Heart right ventricle (tissue), 16 donors: Measurements from ENCODE around the gene CRTC3. TPM values are rescaled to one million over a fixed set of nuclear protein-coding genes. Genes with fewer than 3 reads are reported as not detected.

Experiments used
- ATAC-seq, 8 donors: fragments of 200-7000 bp; cut with Tn5 transposase; one replicate each; pipeline ENCODE4 v1.9.1; 2020; ENCODE audit warnings: mild to moderate bottlenecking in 8 of 8, moderate library complexity in 8 of 8, moderate number of reproducible peaks in 1 of 8
- DNase-seq, 2 donors: peaks; one replicate each; pipeline ENCODE4 v3.0.0-alpha.2; 2020
- H3K27ac ChIP-seq, 10 donors: fragments of 200-600 bp; sonication (generic) in 2 of 10; one replicate each; pipeline versions ENCODE4 v1.5.0 to v1.8.0; 2020 to 2022; ENCODE audit warnings: mild to moderate bottlenecking in 3 of 10
- H3K27me3 ChIP-seq, 7 donors: fragments of 200-600 bp; one replicate each; pipeline ENCODE4 v1.8.0; 2021 to 2022; ENCODE audit warnings: mild to moderate bottlenecking in 2 of 7
- H3K36me3 ChIP-seq, 9 donors: fragments of 200-600 bp; sonication (generic) in 1 of 9; one replicate each; pipeline versions ENCODE4 v1.5.0 to v1.8.0; 2020 to 2022; ENCODE audit warnings: mild to moderate bottlenecking in 2 of 9
- H3K4me1 ChIP-seq, 9 donors: fragments of 200-600 bp; sonication (generic) in 1 of 9; one replicate each; pipeline versions ENCODE4 v1.5.0 to v1.8.0; 2020 to 2022; ENCODE audit warnings: mild to moderate bottlenecking in 4 of 9
- H3K4me3 ChIP-seq, 10 donors: fragments of 200-600 bp; sonication (generic) in 2 of 10; one replicate each; pipeline versions ENCODE4 v1.5.0 to v1.8.0; 2020 to 2022; ENCODE audit warnings: mild to moderate bottlenecking in 7 of 10, moderate library complexity in 2 of 10
- H3K9me3 ChIP-seq, 11 donors: fragments of 200-600 bp in 10 of 11; sonication (generic) in 2 of 11; one replicate each; pipeline versions ENCODE4 v1.5.0 to v1.8.0; 2013 to 2022; ENCODE audit warnings: mild to moderate bottlenecking in 2 of 11, control low read depth in 1 of 11, moderate library complexity in 1 of 11
- WGBS, 2 donors: extraction: QIAGEN DNeasy Blood & Tissue Kit; methylation state at CpG; one replicate each; pipeline ENCODE4 v1.1.7; 2013; ENCODE audit warnings: inconsistent platforms in 1 of 2; 5-methylcytosine and 5-hydroxymethylcytosine counted together
- intact Hi-C, 10 donors: fragments of 100-400 bp; cut with DNase I; formaldehyde crosslinking; loops; one replicate each; pipeline versions ENCODE4 v1.11.1 to v1.14.2; 2022
- polyA plus RNA-seq, 2 donors: library from polyadenylated mRNA; stranded (reverse); fragments of 200-250 nt; gene quantifications; one replicate each; pipeline ENCODE4 v1.2.3, GENCODE V29; 2013
- total RNA-seq, 10 donors: library from RNA; stranded (reverse); fragmentation: NEBNext Ultra II Directional in 3 of 10; extraction: Animal tissue kit (Norgen Biotek cat#: 25700) in 3 of 10; gene quantifications; one replicate each; pipeline versions ENCODE4 v1.2.1 to v1.2.4, GENCODE V29; 2021 to 2023
- TF ChIP-seq, protein P1 (sequence below), 9 donors: fragments of 200-600 bp; sonication (generic) in 2 of 9; IDR thresholded peaks; one replicate each; pipeline versions ENCODE4 v1.5.0 to v1.8.0; 2021 to 2022; ENCODE audit warnings: antibody characterized with exemption in 9 of 9, mild to moderate bottlenecking in 5 of 9, moderate library complexity in 1 of 9
- donor health status: Arrhythmogenic right ventricular cardiomyopathy.
- donor health status: ischemic (EF 13 %, LVEDD 7.1; RV severe dilation, severe dysfunction).
- donor health status: healthy with polysubstance abuse.
- donor health status: DM: no; HTN: yes; CAD: no.
- donor health status: DM: no; HTN: no; CAD: no.
- donor health status: ischemic (EF 25% LVEDD 6.9; RV normal size, moderate dysfunction).
- donor health status: ischemic (EF 25% LVEDD 5.7; RV mildly dilated, moderate dysfunction).
- donor health status: healthy.
- donor health status: DM: yes; HTN: yes; CAD: no.
- donor health status: Ischemic cardiomyopathy.
- donor health status: ischemic (EF 35%, LVEDD 5.7; RV mildly dilated, moderate dysfunction).
- donor health status: nonischemic (EF 11% LVEDD 7.7; RV severe dilation, severe dysfunction).
- donor health status: DM: yes; HTN: yes; CAD: no.
- donor health status: PGD.
- donor health status: ischemic (EF 29% LVEDD 5.4; RV normal size, mild dysfunction).
- donor health status: nonischemic (EF 23%, LVEDD 6.1; RV moderate dilation, normal function).

CRTC3 gene
- total and polyA plus RNA-seq, 12 donors: 11.5 to 34.9 (median 28.3) TPM

DNA sequence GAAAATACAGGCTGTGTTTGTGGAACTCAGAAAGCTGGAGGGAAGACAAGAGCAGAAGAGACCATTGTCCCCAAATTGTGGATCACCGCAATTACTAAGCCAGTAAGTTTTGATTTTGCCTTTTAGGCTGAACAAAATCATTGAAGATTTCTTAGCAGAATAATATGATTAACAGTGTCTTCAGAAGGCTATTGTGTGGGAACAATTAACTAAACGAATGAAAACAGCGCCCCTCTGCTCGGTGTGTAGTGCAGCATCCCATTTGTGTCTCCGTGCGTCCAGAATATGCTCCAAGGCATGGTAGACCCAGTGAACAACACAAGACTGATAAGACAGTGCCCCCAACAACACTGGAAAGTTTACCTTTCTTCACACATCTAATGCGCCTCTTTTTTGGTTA, 71.2 kb downstream of the CRTC3 start:
- DNase-seq (no peak), ATAC-seq (no peak)
- Histone ChIP-seq H3K27ac (no peak overlapping the region), H3K4me3 (no peak overlapping the region), H3K36me3 (peaks cover 0 to 73% (median 9%) of the 10 kb centered on the region in 9 donors), H3K27me3 (no peaks in the 10 kb centered on the region), H3K4me1 (peaks cover 0 to 35% (median 23%) of the 10 kb centered on the region in 9 donors), H3K9me3 (no peaks in the 10 kb centered on the region)
- WGBS, 2 donors: 93 to 97% methylated on average over 7 of the region's 7 CpGs
- TF ChIP-seq, protein P1, sequence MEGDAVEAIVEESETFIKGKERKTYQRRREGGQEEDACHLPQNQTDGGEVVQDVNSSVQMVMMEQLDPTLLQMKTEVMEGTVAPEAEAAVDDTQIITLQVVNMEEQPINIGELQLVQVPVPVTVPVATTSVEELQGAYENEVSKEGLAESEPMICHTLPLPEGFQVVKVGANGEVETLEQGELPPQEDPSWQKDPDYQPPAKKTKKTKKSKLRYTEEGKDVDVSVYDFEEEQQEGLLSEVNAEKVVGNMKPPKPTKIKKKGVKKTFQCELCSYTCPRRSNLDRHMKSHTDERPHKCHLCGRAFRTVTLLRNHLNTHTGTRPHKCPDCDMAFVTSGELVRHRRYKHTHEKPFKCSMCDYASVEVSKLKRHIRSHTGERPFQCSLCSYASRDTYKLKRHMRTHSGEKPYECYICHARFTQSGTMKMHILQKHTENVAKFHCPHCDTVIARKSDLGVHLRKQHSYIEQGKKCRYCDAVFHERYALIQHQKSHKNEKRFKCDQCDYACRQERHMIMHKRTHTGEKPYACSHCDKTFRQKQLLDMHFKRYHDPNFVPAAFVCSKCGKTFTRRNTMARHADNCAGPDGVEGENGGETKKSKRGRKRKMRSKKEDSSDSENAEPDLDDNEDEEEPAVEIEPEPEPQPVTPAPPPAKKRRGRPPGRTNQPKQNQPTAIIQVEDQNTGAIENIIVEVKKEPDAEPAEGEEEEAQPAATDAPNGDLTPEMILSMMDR (IDR thresholded peaks at IDR 0.05): no peak
- intact Hi-C loops: loop anchor here in 5 of 10 donors (5.0 to 10.0 kb wide), 5 partner anchors 74 to 284 kb away; partner anchors contain the start of gene CRTC3 (in 1 of the 5)

DNA sequence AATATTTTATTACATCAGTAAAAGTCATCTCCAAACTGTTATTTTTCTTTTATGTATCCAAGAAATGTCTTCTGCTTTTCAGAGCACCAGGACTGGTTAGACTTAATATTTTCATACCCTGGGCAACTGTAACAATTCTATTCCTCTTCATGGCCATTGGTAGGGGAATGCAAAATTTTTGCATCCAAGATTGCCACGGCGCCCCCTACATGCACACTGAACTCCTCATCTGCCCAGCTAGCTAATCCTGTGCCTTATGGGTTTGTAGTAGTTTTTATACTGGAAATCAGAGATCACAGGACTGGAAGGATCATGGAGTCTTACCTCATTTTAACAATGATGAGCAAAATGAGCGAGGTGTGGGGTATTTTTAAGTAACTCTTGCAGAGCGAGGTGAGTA, 74.2 kb downstream of the CRTC3 start:
- Histone ChIP-seq H3K9me3 (no peaks in the 10 kb centered on the region), H3K27ac (no peak overlapping the region), H3K27me3 (no peaks in the 10 kb centered on the region), H3K4me1 (peaks cover 0 to 12% (median 2%) of the 10 kb centered on the region in 9 donors), H3K36me3 (peaks cover 0 to 93% (median 9%) of the 10 kb centered on the region in 9 donors), H3K4me3 (no peak overlapping the region)
- TF ChIP-seq, protein P1 (IDR thresholded peaks at IDR 0.05): peak in 8 of 9 donors; percentile 11 to 62 (median 51)
- intact Hi-C loops: loop anchor here in 5 of 10 donors (5.0 to 10.0 kb wide), 5 partner anchors 77 to 287 kb away; partner anchors contain the start of gene CRTC3 (in 1 of the 5)
- DNase-seq (peak in 1 of 2 donors; percentile 49), ATAC-seq (peak in 1 of 8 donors; percentile 42)
- WGBS, 2 donors: 92 to 94% methylated on average over 4 of the region's 4 CpGs

DNA sequence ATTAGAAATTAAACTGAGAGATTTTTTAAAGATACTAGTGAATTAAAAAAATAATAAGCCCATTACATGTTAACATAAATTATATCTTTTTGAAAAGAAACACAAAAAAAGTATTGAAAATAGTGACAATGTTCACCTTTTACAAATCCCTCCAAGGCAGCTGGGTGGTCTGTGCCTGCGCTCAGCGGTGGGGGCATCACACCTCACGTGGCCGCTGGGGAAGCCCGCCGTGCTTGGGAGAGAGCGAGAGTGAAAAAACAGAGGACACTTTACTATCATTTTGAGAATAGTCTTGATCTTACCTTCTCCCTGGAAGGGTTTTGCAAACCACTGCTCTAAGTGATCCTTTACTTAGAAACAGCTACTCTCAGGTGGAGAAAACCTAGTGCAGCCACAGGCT, 76.9 kb downstream of the CRTC3 start:
- Histone ChIP-seq H3K9me3 (no peaks in the 10 kb centered on the region), H3K4me1 (peaks cover 0 to 33% (median 16%) of the 10 kb centered on the region in 9 donors), H3K27me3 (no peaks in the 10 kb centered on the region), H3K36me3 (peaks cover 0 to 96% (median 9%) of the 10 kb centered on the region in 9 donors), H3K27ac (peak overlapping the region in 1 of 10 donors; percentile 50), H3K4me3 (no peak overlapping the region)
- TF ChIP-seq, protein P1 (IDR thresholded peaks at IDR 0.05): no peak
- ATAC-seq (no peak), DNase-seq (no peak)
- 91 to 96% methylated on average over 7 of the region's 7 CpGs for WGBS, 2 donors
- intact Hi-C loops: loop anchor here in 3 of 10 donors (10.0 kb wide), 3 partner anchors 112 to 282 kb away; no protein-coding TSS in a partner anchor

DNA sequence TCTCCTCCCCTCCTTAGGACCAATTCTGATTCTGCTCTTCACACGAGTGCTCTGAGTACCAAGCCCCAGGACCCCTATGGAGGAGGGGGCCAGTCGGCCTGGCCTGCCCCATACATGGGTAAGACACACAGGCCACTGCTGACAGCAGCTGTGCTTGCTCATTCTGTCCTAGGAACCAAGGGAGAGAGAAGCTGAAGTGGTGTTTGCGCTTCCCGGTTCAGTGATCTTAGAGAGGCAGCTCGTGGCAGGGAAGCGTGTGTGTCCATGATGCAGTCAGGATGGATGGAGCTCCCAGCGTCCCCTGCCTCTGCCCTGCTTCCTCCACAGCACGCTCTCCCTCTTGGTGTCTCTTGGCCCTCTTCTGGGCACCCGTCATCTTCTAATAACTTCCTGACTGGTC, 77.6 kb downstream of the CRTC3 start:
- intact Hi-C loops: loop anchor here in 3 of 10 donors (10.0 kb wide), 3 partner anchors 113 to 283 kb away; no protein-coding TSS in a partner anchor
- TF ChIP-seq, protein P1 (IDR thresholded peaks at IDR 0.05): no peak
- no peak overlapping the region for H3K4me3 ChIP-seq
- H3K36me3 ChIP-seq: peaks cover 0 to 94% (median 13%) of the 10 kb centered on the region in 9 donors
- 71 to 72% methylated on average over 9 of the region's 9 CpGs for WGBS, 2 donors
- H3K27me3 ChIP-seq: no peaks in the 10 kb centered on the region
- H3K9me3 ChIP-seq: no peaks in the 10 kb centered on the region
- no peak for DNase-seq
- peaks cover 0 to 33% (median 16%) of the 10 kb centered on the region in 9 donors for H3K4me1 ChIP-seq
- H3K27ac ChIP-seq: peak overlapping the region in 5 of 10 donors; percentile 7 to 73 (median 54)
- ATAC-seq: no peak
